Trophoblast cell (in vitro differentiated cells and primary cell): ENCODE results near the gene LRMDA.
A peak's percentile ranks its signal among the peaks of the same experiment; 100 is the strongest.

Experiments
- DNase-seq, 2 donors: peaks; one replicate each; pipeline ENCODE4 v3.0.0-alpha.2; 2016
- H2AFZ ChIP-seq: 2 replicates; pipeline ENCODE4 v1.6.1; 2013; ENCODE audit warnings: low read length, moderate library complexity, mild to moderate bottlenecking; ENCODE audit not compliant: insufficient read depth, poor library complexity
- H2AK5ac ChIP-seq: 2 replicates; pipeline ENCODE4 v1.6.1; 2013; ENCODE audit warnings: mild to moderate bottlenecking, low read length
- H2BK120ac ChIP-seq: 2 replicates; pipeline ENCODE4 v1.6.1; 2013; ENCODE audit warnings: low read length, mild to moderate bottlenecking, moderate library complexity; ENCODE audit not compliant: insufficient read depth, poor library complexity
- H2BK12ac ChIP-seq: 2 replicates; pipeline ENCODE4 v1.6.1; 2013; ENCODE audit warnings: mild to moderate bottlenecking, low read length, moderate library complexity
- H2BK5ac ChIP-seq: 2 replicates; pipeline ENCODE4 v1.6.1; 2013; ENCODE audit warnings: low read length, low read depth, moderate library complexity, mild to moderate bottlenecking; ENCODE audit not compliant: poor library complexity
- H3K14ac ChIP-seq: 2 replicates; pipeline ENCODE4 v1.6.1; 2013; ENCODE audit warnings: mild to moderate bottlenecking, low read length
- H3K18ac ChIP-seq: 2 replicates; pipeline ENCODE4 v1.6.1; 2013; ENCODE audit warnings: mild to moderate bottlenecking, low read length
- H3K23ac ChIP-seq: 2 replicates; pipeline ENCODE4 v1.6.1; 2013; ENCODE audit warnings: low read length
- H3K27ac ChIP-seq: 2 replicates; pipeline ENCODE4 v1.5.1; 2013; ENCODE audit warnings: low read depth, mild to moderate bottlenecking, inconsistent platforms, low read length, moderate library complexity
- H3K27me3 ChIP-seq: 2 replicates; pipeline ENCODE4 v1.6.1; 2013; ENCODE audit warnings: inconsistent platforms, mild to moderate bottlenecking, low read length, moderate library complexity; ENCODE audit not compliant: insufficient read depth
- H3K36me3 ChIP-seq, 2 experiments: 1 replicate in 1 of 2; 2 replicates in 1 of 2; pipeline ENCODE4 v1.6.1; 2013; ENCODE audit warnings: low read length in 2 of 2, mild to moderate bottlenecking in 2 of 2, moderate library complexity in 1 of 2; ENCODE audit not compliant: insufficient read depth in 2 of 2, control insufficient read depth in 1 of 2
- H3K4ac ChIP-seq: 2 replicates; pipeline ENCODE4 v1.6.1; 2013; ENCODE audit warnings: low read depth, mild to moderate bottlenecking, low read length, moderate library complexity
- H3K4me1 ChIP-seq, 2 experiments: 1 replicate in 1 of 2; 2 replicates in 1 of 2; pipeline ENCODE4 v1.6.1; 2013; ENCODE audit warnings: low read length in 2 of 2, mild to moderate bottlenecking in 2 of 2, moderate library complexity in 1 of 2; ENCODE audit not compliant: insufficient read depth in 2 of 2, control insufficient read depth in 1 of 2
- H3K4me2 ChIP-seq: 2 replicates; pipeline ENCODE4 v1.6.1; 2013; ENCODE audit warnings: inconsistent platforms, mild to moderate bottlenecking, low read length, moderate library complexity
- H3K4me3 ChIP-seq: 2 replicates; pipeline ENCODE4 v1.5.1; 2013; ENCODE audit warnings: mild to moderate bottlenecking, low read depth, low read length, inconsistent platforms
- H3K79me1 ChIP-seq: one replicate; pipeline ENCODE4 v1.6.1; 2013; ENCODE audit warnings: low read length
- H3K79me2 ChIP-seq: 2 replicates; pipeline ENCODE4 v1.6.1; 2013; ENCODE audit warnings: low read length, mild to moderate bottlenecking; ENCODE audit not compliant: control insufficient read depth, insufficient read depth, poor library complexity
- H3K9ac ChIP-seq: 2 replicates; pipeline ENCODE4 v1.6.1; 2013; ENCODE audit warnings: mild to moderate bottlenecking, low read length
- H3K9me3 ChIP-seq: 2 replicates; pipeline ENCODE4 v1.6.1; 2013; ENCODE audit warnings: low read depth, mild to moderate bottlenecking, control low read depth, inconsistent platforms, low read length; ENCODE audit not compliant: insufficient read depth
- H4K12ac ChIP-seq: 2 replicates; pipeline ENCODE4 v1.6.1; 2013; ENCODE audit warnings: low read depth, mild to moderate bottlenecking, low read length, moderate library complexity
- H4K8ac ChIP-seq: 2 replicates; pipeline ENCODE4 v1.6.1; 2013; ENCODE audit warnings: low read depth, mild to moderate bottlenecking, low read length, moderate library complexity
- H4K91ac ChIP-seq: one replicate; pipeline ENCODE4 v1.6.1; 2013; ENCODE audit warnings: low read depth, mild to moderate bottlenecking, low read length, moderate library complexity
- WGBS: extraction: QIAGEN DNeasy Blood & Tissue Kit; methylation state at CpG from one replicate; pipeline ENCODE4 v1.1.7; 2013; ENCODE audit warnings: missing lambda C conversion rate; ENCODE audit not compliant: insufficient read length, insufficient coverage; ENCODE audit errors: extremely low coverage; 5-methylcytosine and 5-hydroxymethylcytosine counted together

LRMDA gene

GRCh38 chr10:76111404-76111803 is 680.0 kb downstream of the LRMDA start:
- Histone ChIP-seq H4K8ac (peak overlapping the region; percentile 71), H2BK5ac (peak overlapping the region; percentile 98), H3K79me1 (peaks cover 52% of the 10 kb centered on the region), H3K4me2 (no peak overlapping the region), H2AK5ac (peak overlapping the region; percentile 44), H3K36me3 (no peaks in the 10 kb centered on the region), H3K9me3 (peaks cover 4% of the 10 kb centered on the region), H3K79me2 (peaks cover 4% of the 10 kb centered on the region), H3K18ac (no peak overlapping the region), H2BK120ac (peak overlapping the region; percentile 98), H2BK12ac (peak overlapping the region; percentile 96), H4K91ac (peak overlapping the region; percentile 96), H3K4me1 (peaks cover 18 to 47% of the 10 kb centered on the region in 2 experiments), H3K23ac (no peak overlapping the region), H3K4me3 (no peak overlapping the region), H4K12ac (no peak overlapping the region), H3K4ac (peak overlapping the region; percentile 63), H3K14ac (peak overlapping the region; percentile 70), H3K27me3 (no peaks in the 10 kb centered on the region), H3K27ac (peak overlapping the region; percentile 97), H2AFZ (no peak overlapping the region), H3K9ac (no peak overlapping the region)
- DNase-seq: no peak
- no CpG with 5 or more reads among the region's 4 CpGs for WGBS

DNA sequence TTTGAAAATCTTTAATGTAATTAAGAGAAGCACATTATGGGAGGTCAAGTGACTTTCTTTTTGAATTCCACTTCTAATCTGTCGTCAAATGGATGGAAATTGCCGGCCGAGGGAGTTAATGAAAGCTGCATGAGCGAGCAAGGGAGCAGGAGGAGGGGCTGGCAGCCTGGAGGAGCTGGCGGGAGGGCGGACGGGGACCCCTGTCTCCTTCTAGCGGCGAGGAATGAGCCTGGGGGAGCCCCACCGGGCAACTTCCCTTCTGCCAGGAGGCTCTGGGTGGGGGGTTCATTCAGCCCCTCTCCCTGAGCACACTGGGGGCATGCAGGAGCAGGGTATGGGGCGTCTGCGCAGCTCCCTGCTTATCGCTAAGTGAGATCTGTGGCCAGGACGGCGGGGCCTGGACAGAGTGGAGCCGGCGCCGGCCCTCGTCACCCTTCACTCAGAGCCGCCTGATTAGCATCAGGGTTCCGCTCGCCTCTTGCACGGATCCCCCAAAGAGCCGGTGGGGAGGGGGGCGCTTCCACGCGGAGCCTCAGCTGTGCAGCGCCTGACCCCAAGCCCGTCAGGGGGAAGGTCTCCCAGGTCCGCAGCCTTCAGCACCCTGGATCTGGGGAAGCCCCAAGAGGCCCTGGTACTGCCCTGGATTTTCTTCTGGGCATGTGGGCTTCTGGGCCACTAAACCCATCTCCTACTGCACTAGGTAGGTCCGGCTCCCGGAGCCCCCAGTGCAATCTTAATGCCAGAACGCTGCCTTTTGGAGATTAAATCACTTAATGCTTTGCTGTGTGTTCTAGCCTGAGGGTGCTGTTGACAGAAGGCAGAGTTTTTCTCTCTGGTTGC is 680.8 kb downstream of the LRMDA start:
- no peaks in the 10 kb centered on the region for H3K36me3 ChIP-seq
- peak overlapping the region; percentile 55 for H3K18ac ChIP-seq
- no peak overlapping the region for H2BK12ac ChIP-seq
- H3K9me3 ChIP-seq: peaks cover 4% of the 10 kb centered on the region
- H2BK120ac ChIP-seq: peak overlapping the region; percentile 91
- no peak overlapping the region for H2AK5ac ChIP-seq
- H3K4me3 ChIP-seq: no peak overlapping the region
- H3K79me1 ChIP-seq: peaks cover 51% of the 10 kb centered on the region
- H3K9ac ChIP-seq: no peak overlapping the region
- peak overlapping the region; percentile 95 for H4K91ac ChIP-seq
- peak overlapping the region; percentile 28 for H2AFZ ChIP-seq
- WGBS: no CpG with 5 or more reads among the region's 33 CpGs
- H3K79me2 ChIP-seq: peaks cover 1% of the 10 kb centered on the region
- peaks cover 16 to 42% of the 10 kb centered on the region in 2 experiments for H3K4me1 ChIP-seq
- peak overlapping the region; percentile 98 for H2BK5ac ChIP-seq
- peak overlapping the region; percentile 68 for H3K14ac ChIP-seq
- H3K23ac ChIP-seq: no peak overlapping the region
- no peak overlapping the region for H4K12ac ChIP-seq
- peak in 1 of 2 donors; percentile 1 for DNase-seq
- H3K27me3 ChIP-seq: no peaks in the 10 kb centered on the region
- peak overlapping the region; percentile 73 for H4K8ac ChIP-seq
- peak overlapping the region; percentile 57 for H3K4me2 ChIP-seq
- peak overlapping the region; percentile 63 for H3K4ac ChIP-seq
- H3K27ac ChIP-seq: peak overlapping the region; percentile 97

DNA sequence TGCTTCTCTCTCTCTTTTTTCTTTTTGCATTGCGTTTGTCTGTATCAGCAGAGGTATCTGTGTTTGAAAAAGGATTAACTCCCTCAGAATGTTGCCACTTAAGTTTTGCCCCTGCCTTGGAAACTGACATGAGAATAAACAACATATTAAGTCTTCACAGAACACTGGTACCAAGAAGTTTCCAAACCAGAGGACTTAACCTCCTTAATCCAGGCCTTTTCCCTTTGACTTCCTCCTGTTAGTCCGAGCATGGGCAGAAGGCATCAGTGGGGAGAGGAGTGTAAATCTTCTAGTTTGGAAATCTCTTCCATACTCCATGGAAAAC is 681.4 kb downstream of the LRMDA start:
- no CpG with 5 or more reads among the region's 2 CpGs for WGBS
- Histone ChIP-seq H3K4me1 (peaks cover 16 to 40% of the 10 kb centered on the region in 2 experiments), H3K79me1 (peaks cover 47% of the 10 kb centered on the region), H4K8ac (peak overlapping the region; percentile 7), H3K9me3 (peaks cover 4% of the 10 kb centered on the region), H3K4me3 (no peak overlapping the region), H4K91ac (peak overlapping the region; percentile 86), H3K27me3 (no peaks in the 10 kb centered on the region), H4K12ac (no peak overlapping the region), H3K18ac (peak overlapping the region; percentile 93), H3K36me3 (no peaks in the 10 kb centered on the region), H2BK5ac (peak overlapping the region; percentile 97), H2BK120ac (peak overlapping the region; percentile 46), H3K23ac (no peak overlapping the region), H2AFZ (no peak overlapping the region), H2AK5ac (peak overlapping the region; percentile 74), H3K4ac (peak overlapping the region; percentile 73), H3K14ac (peak overlapping the region; percentile 81), H3K4me2 (peak overlapping the region; percentile 28), H2BK12ac (peak overlapping the region; percentile 88), H3K9ac (no peak overlapping the region), H3K27ac (peak overlapping the region; percentile 97), H3K79me2 (peaks cover 1% of the 10 kb centered on the region)
- DNase-seq: no peak

- Histone ChIP-seq H2AK5ac (no peak overlapping the region), H3K27me3 (no peaks in the 10 kb centered on the region), H4K12ac (no peak overlapping the region), H4K8ac (peak overlapping the region; percentile 7), H3K9me3 (peaks cover 4% of the 10 kb centered on the region), H3K36me3 (no peaks in the 10 kb centered on the region), H3K4ac (no peak overlapping the region), H3K79me1 (peaks cover 44% of the 10 kb centered on the region), H3K14ac (peak overlapping the region; percentile 80), H3K4me3 (no peak overlapping the region), H2AFZ (no peak overlapping the region), H2BK5ac (peak overlapping the region; percentile 97), H2BK12ac (peak overlapping the region; percentile 76), H3K79me2 (peaks cover 1% of the 10 kb centered on the region), H3K18ac (no peak overlapping the region), H3K4me2 (no peak overlapping the region), H3K4me1 (peaks cover 13 to 34% of the 10 kb centered on the region in 2 experiments), H3K27ac (peak overlapping the region; percentile 97), H3K9ac (no peak overlapping the region), H2BK120ac (peak overlapping the region; percentile 46), H3K23ac (no peak overlapping the region), H4K91ac (peak overlapping the region; percentile 86)
- no peak for DNase-seq
- no CpG with 5 or more reads among the region's 4 CpGs for WGBS
These were observed 682.5 kb downstream of the LRMDA start for GRCh38 chr10:76113952-76114351.
